VCaP (cell line): ENCODE results near the gene AKIRIN1.
"Not testable (repeated sequence)": the region's sequence is repeated elsewhere in the genome, so short reads cannot be mapped to it uniquely, and the experiment has no call there.

ENCODE experiments used
- H3K27ac ChIP-seq: fragments of 450-650 bp; 2 replicates; pipeline ENCODE4 v1.5.1; 2017
- CTCF ChIP-seq: fragments of 450-650 bp; conservative IDR thresholded peaks from 2 replicates; pipeline ENCODE4 v1.5.1; 2017; ENCODE audit warnings: mild to moderate bottlenecking, moderate library complexity

AKIRIN1 gene

GRCh38 chr1:39043513-39043912, 52.4 kb downstream of the AKIRIN1 start:
- H3K27ac ChIP-seq, result no peak overlapping the region
- no peak for TF ChIP-seq CTCF

- TF ChIP-seq CTCF, result no peak
- no peak overlapping the region for H3K27ac ChIP-seq
Observed at GRCh38 chr1:39044762-39045161, 53.7 kb downstream of the AKIRIN1 start.

GRCh38 chr1:39045231-39045630, 54.2 kb downstream of the AKIRIN1 start:
- H3K27ac ChIP-seq, result no peak overlapping the region
- TF ChIP-seq CTCF, result no peak

DNA sequence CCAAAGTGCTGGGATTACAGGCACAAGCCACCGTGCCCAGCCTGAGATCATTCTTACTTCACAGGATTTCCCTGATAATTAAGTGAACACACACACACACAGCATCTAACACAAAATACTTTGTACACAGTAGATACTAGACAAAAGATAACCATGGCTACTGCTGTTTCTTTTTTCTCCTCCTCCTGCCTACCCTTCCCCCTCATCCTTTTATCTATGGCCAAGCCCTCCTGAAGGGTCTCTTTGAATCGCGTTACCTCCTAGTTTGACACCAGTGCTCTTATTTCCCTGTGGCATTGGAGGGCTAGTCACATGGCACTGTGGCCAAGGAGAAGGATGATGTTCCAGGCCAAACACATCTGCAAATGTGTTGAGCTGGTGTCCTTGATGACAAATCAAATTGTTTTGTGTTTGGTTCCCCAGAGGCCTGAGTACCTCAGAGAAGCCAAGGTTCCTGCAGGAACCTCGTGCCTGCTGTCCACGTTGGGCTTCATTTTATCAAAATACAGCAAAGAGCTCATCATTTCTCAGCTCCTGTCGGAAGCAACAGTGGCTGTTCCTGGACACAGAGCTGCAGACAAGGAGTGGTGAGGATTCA, 55.6 kb downstream of the AKIRIN1 start:
- no peak for TF ChIP-seq CTCF
- H3K27ac ChIP-seq, result no peak overlapping the region

DNA sequence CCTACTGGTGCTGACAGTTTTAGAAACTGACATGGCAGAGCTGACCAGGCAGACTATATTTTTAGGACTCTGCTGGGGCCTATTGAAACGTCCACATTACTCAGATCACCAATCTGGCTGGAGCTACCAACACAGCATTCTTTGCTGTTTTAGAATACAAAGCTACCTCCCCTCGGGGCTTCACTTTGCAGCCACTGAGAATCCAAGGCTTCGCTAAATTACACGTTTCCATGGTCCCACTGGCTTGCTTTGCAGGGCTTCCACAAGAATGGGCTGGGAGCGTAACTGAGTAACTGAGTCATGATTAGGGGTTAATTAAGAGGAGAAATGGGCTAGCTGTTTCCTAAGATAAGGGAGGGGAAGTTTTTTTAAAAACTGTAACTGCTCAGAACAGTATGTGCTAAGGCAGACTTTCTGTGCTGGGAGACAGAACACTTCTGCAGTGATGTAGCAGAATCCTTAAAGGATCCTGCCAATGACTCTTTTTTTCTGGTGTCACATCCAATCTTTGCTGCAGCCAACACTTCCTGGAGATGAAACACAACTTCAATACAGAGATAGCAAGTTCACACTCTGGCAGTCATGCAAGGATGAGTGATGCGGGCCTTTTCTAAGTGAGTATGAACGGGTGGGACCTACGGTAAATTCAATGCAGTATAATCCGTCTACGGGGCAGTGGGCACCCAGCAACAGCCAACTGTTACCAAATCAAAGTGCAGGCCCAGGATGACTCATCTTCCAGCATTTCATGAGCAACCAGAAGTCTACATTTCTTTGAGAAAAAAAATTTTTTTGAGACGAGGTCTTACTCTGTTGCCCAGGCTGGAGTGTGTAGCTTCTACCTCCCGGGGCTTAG, 56.5 kb downstream of the AKIRIN1 start:
- TF ChIP-seq CTCF, result no peak
- no peak overlapping the region for H3K27ac ChIP-seq

GRCh38 chr1:39048745-39049370, 57.8 kb downstream of the AKIRIN1 start:
- no peak for TF ChIP-seq CTCF
- no peak overlapping the region for H3K27ac ChIP-seq

GRCh38 chr1:39050001-39050400, 58.9 kb downstream of the AKIRIN1 start:
- no peak for TF ChIP-seq CTCF
- no peak overlapping the region for H3K27ac ChIP-seq

GRCh38 chr1:39051193-39051850, 60.2 kb downstream of the AKIRIN1 start:
- H3K27ac ChIP-seq, result not testable (repeated sequence)
